Neuronal stem cell (in vitro differentiated cells): Measurements from ENCODE around the gene INSM2.

Experiments used
- DNase-seq: peaks from one replicate; pipeline ENCODE4 v3.0.0-alpha.2; 2013; ENCODE audit warnings: low spot score
- H2AFZ ChIP-seq: one replicate; pipeline ENCODE4 v1.6.1; 2013; ENCODE audit warnings: mild to moderate bottlenecking, low read length, inconsistent platforms
- H2AK5ac ChIP-seq: 2 replicates; pipeline ENCODE4 v1.6.1; 2013; ENCODE audit warnings: low read depth, mild to moderate bottlenecking, inconsistent platforms, low read length, moderate library complexity, mixed read lengths
- H2BK120ac ChIP-seq: 2 replicates; pipeline ENCODE4 v1.6.1; 2013; ENCODE audit warnings: low read depth, mild to moderate bottlenecking, inconsistent platforms, low read length, moderate library complexity, mixed read lengths
- H2BK12ac ChIP-seq: one replicate; pipeline ENCODE4 v1.6.1; 2013; ENCODE audit warnings: low read length, inconsistent platforms
- H2BK15ac ChIP-seq: 2 replicates; pipeline ENCODE4 v1.6.1; 2013; ENCODE audit warnings: mild to moderate bottlenecking, low read length, inconsistent platforms, mixed read lengths
- H2BK5ac ChIP-seq: one replicate; pipeline ENCODE4 v1.6.1; 2013; ENCODE audit warnings: inconsistent platforms, mild to moderate bottlenecking, low read length, moderate library complexity
- H3K14ac ChIP-seq: one replicate; pipeline ENCODE4 v1.6.1; 2013; ENCODE audit warnings: low read length, inconsistent platforms
- H3K18ac ChIP-seq: 2 replicates; pipeline ENCODE4 v1.6.1; 2013; ENCODE audit warnings: low read length, inconsistent platforms
- H3K23ac ChIP-seq: 2 replicates; pipeline ENCODE4 v1.6.1; 2013; ENCODE audit warnings: low read depth, mild to moderate bottlenecking, mixed read lengths, low read length, inconsistent platforms; ENCODE audit not compliant: poor library complexity
- H3K27ac ChIP-seq: replicated peaks from 3 replicates; pipeline ENCODE4 v1.5.1; 2013; ENCODE audit warnings: low read length, inconsistent platforms
- H3K27me3 ChIP-seq, 3 experiments: 2 replicates each; pipeline ENCODE4 v1.6.1; 2013; ENCODE audit warnings: low read length in 3 of 3, mild to moderate bottlenecking in 2 of 3, inconsistent platforms in 1 of 3, low read depth in 1 of 3, mixed read lengths in 1 of 3, moderate library complexity in 1 of 3; ENCODE audit not compliant: control insufficient read depth in 3 of 3, insufficient read depth in 3 of 3
- H3K36me3 ChIP-seq, 2 donors: replicated peaks in 1 of 2; 2 replicates each; pipeline ENCODE4 v1.6.1; 2013; ENCODE audit warnings: low read length in 2 of 2; ENCODE audit not compliant: control insufficient read depth in 2 of 2, insufficient read depth in 2 of 2
- H3K4ac ChIP-seq: 2 replicates; pipeline ENCODE4 v1.6.1; 2013; ENCODE audit warnings: inconsistent platforms, mild to moderate bottlenecking, low read length, moderate library complexity
- H3K4me1 ChIP-seq, 2 donors: 1 replicate in 1 of 2; 2 replicates in 1 of 2; pipeline ENCODE4 v1.6.1; 2013; ENCODE audit warnings: low read length in 2 of 2, low read depth in 1 of 2; ENCODE audit not compliant: control insufficient read depth in 2 of 2, insufficient read depth in 1 of 2
- H3K4me2 ChIP-seq: one replicate; pipeline ENCODE4 v1.6.1; 2013; ENCODE audit warnings: mild to moderate bottlenecking, low read length, inconsistent platforms; ENCODE audit not compliant: insufficient read depth, poor library complexity, severe bottlenecking
- H3K4me3 ChIP-seq, 2 donors: 2 replicates each; pipeline ENCODE4 v1.5.1; 2013; ENCODE audit warnings: low read length in 2 of 2, mild to moderate bottlenecking in 2 of 2, inconsistent platforms in 1 of 2, moderate library complexity in 1 of 2
- H3K79me1 ChIP-seq: one replicate; pipeline ENCODE4 v1.6.1; 2013; ENCODE audit warnings: low read depth, mild to moderate bottlenecking, inconsistent platforms, low read length, moderate library complexity
- H3K9ac ChIP-seq: one replicate; pipeline ENCODE4 v1.6.1; 2013; ENCODE audit warnings: mild to moderate bottlenecking, low read depth, low read length, inconsistent platforms; ENCODE audit not compliant: poor library complexity
- H3K9me3 ChIP-seq, 2 donors: replicated peaks in 1 of 2; 2 replicates each; pipeline versions ENCODE3 to v1.6.1; 2013; ENCODE audit warnings: low read length in 2 of 2, mild to moderate bottlenecking in 2 of 2, inconsistent platforms in 1 of 2, low read depth in 1 of 2, mixed read lengths in 1 of 2, moderate library complexity in 1 of 2; ENCODE audit not compliant: control insufficient read depth in 2 of 2, insufficient read depth in 1 of 2
- H4K8ac ChIP-seq: one replicate; pipeline ENCODE4 v1.6.1; 2013; ENCODE audit warnings: low read depth, mild to moderate bottlenecking, inconsistent platforms, low read length, moderate library complexity
- H4K91ac ChIP-seq: one replicate; pipeline ENCODE4 v1.6.1; 2013; ENCODE audit warnings: low read length, low read depth, mild to moderate bottlenecking, inconsistent platforms; ENCODE audit not compliant: poor library complexity
- WGBS, 2 donors: extraction: QIAGEN DNeasy Blood & Tissue Kit; methylation state at CpG; one replicate each; pipeline ENCODE4 v1.1.7; 2013; ENCODE audit warnings: missing lambda C conversion rate in 2 of 2, mixed read lengths in 1 of 2; ENCODE audit not compliant: insufficient read length in 2 of 2, insufficient replicate concordance in 1 of 2; ENCODE audit errors: extremely low coverage in 2 of 2; 5-methylcytosine and 5-hydroxymethylcytosine counted together

INSM2 gene

GRCh38 chr14:35578135-35578534 lies 44.2 kb downstream of the INSM2 start:
- no CpG with 5 or more reads among the region's 2 CpGs for WGBS, 2 donors
- DNase-seq: no peak

GRCh38 chr14:35578639-35579038 lies 44.7 kb downstream of the INSM2 start:
- H2AK5ac ChIP-seq: no peak overlapping the region
- no peaks in the 10 kb centered on the region for H3K79me1 ChIP-seq
- H3K4me2 ChIP-seq: no peak overlapping the region
- no peak overlapping the region for H3K4ac ChIP-seq
- H3K18ac ChIP-seq: no peak overlapping the region
- H2BK12ac ChIP-seq: no peak overlapping the region
- no peak overlapping the region for H2BK15ac ChIP-seq
- H3K4me1 ChIP-seq: no peaks in the 10 kb centered on the region
- no peak overlapping the region for H2BK120ac ChIP-seq
- no peak overlapping the region for H4K8ac ChIP-seq
- H3K9ac ChIP-seq: no peak overlapping the region
- H3K23ac ChIP-seq: no peak overlapping the region
- H3K9me3 ChIP-seq: no peaks in the 10 kb centered on the region
- H3K14ac ChIP-seq: no peak overlapping the region
- no peak overlapping the region for H3K27ac ChIP-seq
- no peak overlapping the region for H3K4me3 ChIP-seq
- H4K91ac ChIP-seq: no peak overlapping the region
- no peak overlapping the region for H2BK5ac ChIP-seq
- H3K36me3 ChIP-seq: no peaks in the 10 kb centered on the region
- H2AFZ ChIP-seq: no peak overlapping the region
- no peak for DNase-seq
- no peaks in the 10 kb centered on the region for H3K27me3 ChIP-seq

More at GRCh38 chr14:35578135-35578534, 44.2 kb downstream of the INSM2 start:
- H2BK15ac ChIP-seq: no peak overlapping the region
- no peak overlapping the region for H2BK12ac ChIP-seq
- no peak overlapping the region for H2BK120ac ChIP-seq
- H3K18ac ChIP-seq: no peak overlapping the region
- H3K4ac ChIP-seq: no peak overlapping the region
- H3K4me1 ChIP-seq: no peaks in the 10 kb centered on the region
- no peak overlapping the region for H3K23ac ChIP-seq
- no peak overlapping the region for H4K91ac ChIP-seq
- no peaks in the 10 kb centered on the region for H3K79me1 ChIP-seq
- no peak overlapping the region for H3K14ac ChIP-seq
- H2AFZ ChIP-seq: no peak overlapping the region
- no peak overlapping the region for H3K9ac ChIP-seq
- H4K8ac ChIP-seq: no peak overlapping the region
- no peak overlapping the region for H3K4me2 ChIP-seq
- H3K9me3 ChIP-seq: no peaks in the 10 kb centered on the region
- no peak overlapping the region for H3K4me3 ChIP-seq
- H3K36me3 ChIP-seq: no peaks in the 10 kb centered on the region
- H3K27ac ChIP-seq: no peak overlapping the region
- H2BK5ac ChIP-seq: no peak overlapping the region
- H3K27me3 ChIP-seq: no peaks in the 10 kb centered on the region
- H2AK5ac ChIP-seq: no peak overlapping the region
